CD14-positive monocyte (primary cell): ENCODE measurements around the gene C2CD4A. TPM values are rescaled to one million over a fixed set of nuclear protein-coding genes. Genes with fewer than 3 reads are reported as not detected.

Experiments
- DNase-seq, 3 donors: peaks; one replicate each; pipeline ENCODE4 v3.0.0-alpha.2; 2011 to 2022
- H2AFZ ChIP-seq: 2 replicates; pipeline ENCODE4 v1.6.0; 2012; ENCODE audit warnings: mild to moderate bottlenecking, low read depth, low read length, inconsistent platforms; ENCODE audit not compliant: insufficient read depth, poor library complexity, severe bottlenecking
- H3K27ac ChIP-seq, 2 donors: 1 replicate in 1 of 2; 2 replicates in 1 of 2; pipeline ENCODE4 v1.5.1; 2012 to 2013; ENCODE audit warnings: low read length in 2 of 2, control low read depth in 1 of 2, inconsistent platforms in 1 of 2, low read depth in 1 of 2, mild to moderate bottlenecking in 1 of 2
- H3K27me3 ChIP-seq, 2 donors: one replicate each; pipeline versions ENCODE4 v1.6.0 to v1.6.1; 2011 to 2013; ENCODE audit warnings: low read length in 2 of 2; ENCODE audit not compliant: control insufficient read depth in 2 of 2, insufficient read depth in 2 of 2
- H3K36me3 ChIP-seq, 2 donors: replicated peaks in 1 of 2; 1 replicate in 1 of 2; 2 replicates in 1 of 2; pipeline versions ENCODE4 v1.5.1 to v1.6.1; 2012 to 2013; ENCODE audit warnings: low read length in 2 of 2, control low read depth in 1 of 2, inconsistent platforms in 1 of 2, mild to moderate bottlenecking in 1 of 2; ENCODE audit not compliant: insufficient read depth in 2 of 2, control insufficient read depth in 1 of 2
- H3K4me1 ChIP-seq, 2 donors: 1 replicate in 1 of 2; 2 replicates in 1 of 2; pipeline versions ENCODE4 v1.5.1 to v1.6.1; 2012 to 2013; ENCODE audit warnings: low read length in 2 of 2, control low read depth in 1 of 2, inconsistent platforms in 1 of 2, mild to moderate bottlenecking in 1 of 2, moderate library complexity in 1 of 2; ENCODE audit not compliant: insufficient read depth in 2 of 2, control insufficient read depth in 1 of 2
- H3K4me2 ChIP-seq: replicated peaks from 2 replicates; pipeline ENCODE3; 2012; ENCODE audit warnings: low read length, moderate library complexity, mild to moderate bottlenecking; ENCODE audit not compliant: poor library complexity, severe bottlenecking; ENCODE audit errors: extremely low read depth
- H3K4me3 ChIP-seq, 3 experiments: fragments of 200-600 bp in 1 of 3; sonication (generic) in 1 of 3; replicated peaks in 1 of 3; 1 replicate in 2 of 3; 2 replicates in 1 of 3; pipeline ENCODE4 v1.5.1; 2011 to 2013; ENCODE audit warnings: low read length in 3 of 3, mild to moderate bottlenecking in 3 of 3, control low read depth in 2 of 3, low read depth in 2 of 3, inconsistent platforms in 1 of 3, moderate library complexity in 1 of 3
- H3K79me2 ChIP-seq: 2 replicates; pipeline ENCODE4 v1.6.0; 2012; ENCODE audit warnings: mild to moderate bottlenecking, control low read depth, inconsistent platforms, low read length, moderate library complexity; ENCODE audit not compliant: insufficient read depth
- H3K9ac ChIP-seq: 2 replicates; pipeline ENCODE4 v1.6.0; 2017; ENCODE audit warnings: low read length, mild to moderate bottlenecking; ENCODE audit not compliant: insufficient read depth, poor library complexity, severe bottlenecking
- H3K9me3 ChIP-seq, 2 donors: replicated peaks in 1 of 2; 1 replicate in 1 of 2; 2 replicates in 1 of 2; pipeline versions ENCODE4 v1.5.1 to v1.6.1; 2012 to 2013; ENCODE audit warnings: low read length in 2 of 2, control low read depth in 1 of 2; ENCODE audit not compliant: control insufficient read depth in 1 of 2, insufficient read depth in 1 of 2
- H4K20me1 ChIP-seq: 2 replicates; pipeline ENCODE4 v1.6.0; 2012; ENCODE audit warnings: mild to moderate bottlenecking, low read length, control low read depth, moderate library complexity; ENCODE audit not compliant: insufficient read depth
- H3K27ac Mint-ChIP-seq, 7 donors: one replicate each; pipeline ENCODE4 v1.8.0; 2020; ENCODE audit warnings: mild to moderate bottlenecking in 7 of 7, mixed read lengths in 7 of 7, moderate library complexity in 6 of 7, inconsistent platforms in 2 of 7
- H3K27me3 Mint-ChIP-seq, 3 donors: one replicate each; pipeline ENCODE4 v1.8.0; 2021 to 2022; ENCODE audit warnings: low read depth in 3 of 3, mild to moderate bottlenecking in 3 of 3, mixed read lengths in 3 of 3, moderate library complexity in 3 of 3, inconsistent platforms in 1 of 3
- H3K36me3 Mint-ChIP-seq, 2 donors: one replicate each; pipeline ENCODE4 v1.8.0; 2020; ENCODE audit warnings: mixed read lengths in 2 of 2, inconsistent platforms in 1 of 2, mild to moderate bottlenecking in 1 of 2
- H3K4me1 Mint-ChIP-seq: one replicate; pipeline ENCODE4 v1.8.0; 2020; ENCODE audit warnings: mild to moderate bottlenecking, mixed read lengths
- H3K4me3 Mint-ChIP-seq, 2 donors: one replicate each; pipeline ENCODE4 v1.8.0; 2020; ENCODE audit warnings: mild to moderate bottlenecking in 2 of 2, mixed read lengths in 2 of 2, moderate library complexity in 1 of 2
- H3K9me3 Mint-ChIP-seq, 7 donors: one replicate each; pipeline ENCODE4 v1.8.0; 2020 to 2022; ENCODE audit warnings: mixed read lengths in 7 of 7, mild to moderate bottlenecking in 6 of 7, moderate library complexity in 6 of 7, inconsistent platforms in 2 of 7
- CTCF ChIP-seq: fragments of 200-600 bp; IDR thresholded peaks from one replicate; pipeline ENCODE4 v1.8.0; 2022; ENCODE audit warnings: antibody characterized with exemption, mild to moderate bottlenecking
- WGBS: methylation state at CpG from one replicate; pipeline ENCODE4 v1.1.5; 2013; ENCODE audit warnings: missing lambda C conversion rate; ENCODE audit not compliant: insufficient coverage; 5-methylcytosine and 5-hydroxymethylcytosine counted together
- intact Hi-C, 2 donors: fragments of 100-400 bp; cut with micrococcal nuclease; formaldehyde crosslinking; loops; one replicate each; pipeline versions ENCODE4 v1.15.0 to v1.15.1; 2023
- polyA plus RNA-seq, 3 donors: library from polyadenylated mRNA; depleted of rRNA in 1 of 3; unstranded in 2 of 3; stranded (reverse) in 1 of 3; fragments of 300-500 nt in 2 of 3; fragments of >200 nt in 1 of 3; fragmentation: Illumina TruSeq in 2 of 3; gene quantifications; 1 replicate in 2 of 3; 2 replicates in 1 of 3; pipeline ENCODE4 v1.2.3, GENCODE V29; 2012 to 2021

The C2CD4A gene
- polyA plus RNA-seq, 3 donors, result not detected

DNA sequence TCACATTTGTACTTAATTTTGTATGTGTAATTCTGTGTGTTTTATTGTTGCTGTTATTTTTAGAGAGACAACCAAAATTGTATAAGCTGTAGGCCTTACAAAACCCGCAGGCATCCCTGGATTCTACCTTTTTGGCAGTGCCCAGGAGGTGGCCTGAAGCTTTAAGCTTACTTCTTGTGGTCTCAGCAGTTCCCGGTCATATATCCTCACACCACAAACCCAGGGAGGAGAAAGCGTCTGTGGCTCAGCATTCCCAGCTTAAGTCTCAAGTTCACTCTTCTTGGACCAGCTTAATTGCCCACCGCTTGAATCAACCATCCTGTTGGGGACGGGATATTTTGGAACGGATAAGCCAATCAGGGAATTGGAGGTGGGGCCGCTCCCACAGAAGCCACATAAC lies 36.7 kb downstream of the C2CD4A start:
- DNase-seq, result no peak
- Mint-ChIP-seq H3K4me3 (no peak overlapping the region), H3K9me3 (peaks cover 0 to 5% (median 0%) of the 10 kb centered on the region in 7 donors), H3K4me1 (no peaks in the 10 kb centered on the region), H3K36me3 (no peaks in the 10 kb centered on the region), H3K27me3 (peaks cover 2% of the 10 kb centered on the region in 3 donors), H3K27ac (no peak overlapping the region)
- WGBS, result 100% methylated on average over 5 of the region's 7 CpGs
- H3K4me1 ChIP-seq, result no peaks in the 10 kb centered on the region
- H2AFZ ChIP-seq, result no peak overlapping the region
- intact Hi-C loops, result no loop called here
- no peak for TF ChIP-seq CTCF
- no peaks in the 10 kb centered on the region for H4K20me1 ChIP-seq
- H3K36me3 ChIP-seq, result no peaks in the 10 kb centered on the region
- H3K4me2 ChIP-seq, result no peak overlapping the region
- H3K79me2 ChIP-seq, result no peaks in the 10 kb centered on the region
- H3K9ac ChIP-seq, result no peak overlapping the region
- no peak overlapping the region for H3K27ac ChIP-seq
- no peak overlapping the region for H3K4me3 ChIP-seq
- H3K9me3 ChIP-seq, result no peaks in the 10 kb centered on the region
- no peaks in the 10 kb centered on the region for H3K27me3 ChIP-seq

GRCh38 chr15:62104401-62104800 lies 37.6 kb downstream of the C2CD4A start:
- intact Hi-C loops, result no loop called here
- H4K20me1 ChIP-seq, result no peaks in the 10 kb centered on the region
- H3K4me1 Mint-ChIP-seq, result no peaks in the 10 kb centered on the region
- H3K9ac ChIP-seq, result no peak overlapping the region
- no peaks in the 10 kb centered on the region for H3K36me3 Mint-ChIP-seq
- H3K9me3 Mint-ChIP-seq, result peaks cover 0 to 1% (median 0%) of the 10 kb centered on the region in 7 donors
- H3K27ac ChIP-seq, result no peak overlapping the region
- DNase-seq, result no peak
- H3K27me3 Mint-ChIP-seq, result peaks cover 2% of the 10 kb centered on the region in 3 donors
- TF ChIP-seq CTCF, result no peak
- H3K4me3 Mint-ChIP-seq, result no peak overlapping the region
- no peaks in the 10 kb centered on the region for H3K4me1 ChIP-seq
- H3K27me3 ChIP-seq, result no peaks in the 10 kb centered on the region
- H3K4me2 ChIP-seq, result no peak overlapping the region
- no peak overlapping the region for H2AFZ ChIP-seq
- 100% methylated on average over 2 of the region's 3 CpGs for WGBS
- H3K79me2 ChIP-seq, result no peaks in the 10 kb centered on the region
- H3K9me3 ChIP-seq, result no peaks in the 10 kb centered on the region
- H3K4me3 ChIP-seq, result no peak overlapping the region
- no peaks in the 10 kb centered on the region for H3K36me3 ChIP-seq
- no peak overlapping the region for H3K27ac Mint-ChIP-seq
